Head of caudate nucleus (tissue), 42 donors: Measurements from ENCODE around the gene H3-3A.

Experiments used
- DNase-seq, 42 donors: peaks; one replicate each; pipeline versions ENCODE4 v3.0.0 to v3.0.0-alpha.2; 2020 to 2021; ENCODE audit warnings: mixed read lengths in 7 of 42
- intact Hi-C: fragments of 100-400 bp; cut with DNase I; formaldehyde crosslinking; loops from one replicate; pipeline ENCODE4 v1.15.0; 2022

H3-3A gene

GRCh38 chr1:226062558-226063223 is at the start of gene H3-3A:
TSS of gene H3-3A (plus strand) at chr1:226062716. CDS start at chr1:226064352, 1,636 bp downstream.
- intact Hi-C loops = loop anchor here (1.0 to 5.0 kb wide), 3 partner anchors 60 to 125 kb away; partner anchors contain the start of genes ACBD3 and SDE2
- DNase-seq = peak; percentile 94 to 99 (median 97)

GRCh38 chr1:226017070-226017469 is 45.4 kb upstream of the H3-3A start:
- intact Hi-C loops = no loop called here
- peak in 1 of 42 donors; percentile 26 for DNase-seq

- intact Hi-C loops = no loop called here
- DNase-seq = no peak
Observed at GRCh38 chr1:226019572-226019971, 42.9 kb upstream of the H3-3A start.

- intact Hi-C loops = no loop called here
- no peak for DNase-seq
Observed at GRCh38 chr1:226021401-226021800, 41.1 kb upstream of the H3-3A start.

- intact Hi-C loops = no loop called here
Observed at GRCh38 chr1:226021801-226022200, 40.7 kb upstream of the H3-3A start.

GRCh38 chr1:226023735-226024134 is 38.8 kb upstream of the H3-3A start:
- no peak for DNase-seq
- intact Hi-C loops = no loop called here

More at GRCh38 chr1:226021801-226022200, 40.7 kb upstream of the H3-3A start:
- no peak for DNase-seq

GRCh38 chr1:226026833-226027232 is 35.7 kb upstream of the H3-3A start:
- intact Hi-C loops = no loop called here
- DNase-seq = no peak

GRCh38 chr1:226027538-226028217 is 34.8 kb upstream of the H3-3A start:
- intact Hi-C loops = no loop called here
- DNase-seq = no peak

- peak in 1 of 42 donors; percentile 31 for DNase-seq
- intact Hi-C loops = no loop called here
Observed at GRCh38 chr1:226029093-226029496, 33.4 kb upstream of the H3-3A start.

- intact Hi-C loops = no loop called here
- no peak for DNase-seq
Observed at GRCh38 chr1:226029568-226030225, 32.8 kb upstream of the H3-3A start.

- intact Hi-C loops = no loop called here
- DNase-seq = peak in 3 of 42 donors; percentile 5 to 29 (median 6)
Observed at GRCh38 chr1:226033582-226033981, 28.9 kb upstream of the H3-3A start.

- DNase-seq = no peak
- intact Hi-C loops = no loop called here
Observed at GRCh38 chr1:226033991-226034390, 28.5 kb upstream of the H3-3A start.

GRCh38 chr1:226034482-226034881 is 28.0 kb upstream of the H3-3A start:
- DNase-seq = peak; percentile 33 to 91 (median 68)
- intact Hi-C loops = no loop called here

- peak in 1 of 42 donors; percentile 9 for DNase-seq
- intact Hi-C loops = no loop called here
Observed at GRCh38 chr1:226035915-226036314, 26.6 kb upstream of the H3-3A start.

- DNase-seq = no peak
- intact Hi-C loops = no loop called here
Observed at GRCh38 chr1:226038661-226039060, 23.9 kb upstream of the H3-3A start.

- intact Hi-C loops = no loop called here
- no peak for DNase-seq
Observed at GRCh38 chr1:226041419-226041818, 21.1 kb upstream of the H3-3A start.

- intact Hi-C loops = no loop called here
- DNase-seq = no peak
Observed at GRCh38 chr1:226044514-226045101, 17.9 kb upstream of the H3-3A start.

GRCh38 chr1:226046240-226046639 is 16.3 kb upstream of the H3-3A start:
- intact Hi-C loops = no loop called here
- DNase-seq = no peak

GRCh38 chr1:226047495-226047894 is 15.0 kb upstream of the H3-3A start:
- intact Hi-C loops = no loop called here
- no peak for DNase-seq

GRCh38 chr1:226048886-226049285 is 13.6 kb upstream of the H3-3A start:
- intact Hi-C loops = no loop called here
- no peak for DNase-seq
